Osteocyte (in vitro differentiated cells): ENCODE results near the gene APOBEC2. TPM values are rescaled to one million over a fixed set of nuclear protein-coding genes. Genes with fewer than 3 reads are reported as not detected.

ENCODE experiments used
- DNase-seq: peaks from one replicate; pipeline ENCODE4 v3.0.0; 2021; ENCODE audit warnings: mixed read lengths; ENCODE audit not compliant: unreplicated experiment; ENCODE audit errors: extremely low spot score
- H3K27ac Mint-ChIP-seq: one replicate; pipeline ENCODE4 v1.8.0; 2021; ENCODE audit warnings: mild to moderate bottlenecking, mixed read lengths; ENCODE audit not compliant: unreplicated experiment
- H3K27me3 Mint-ChIP-seq: one replicate; pipeline ENCODE4 v1.8.0; 2021; ENCODE audit warnings: mixed read lengths; ENCODE audit not compliant: unreplicated experiment
- H3K36me3 Mint-ChIP-seq: one replicate; pipeline ENCODE4 v1.8.0; 2021; ENCODE audit warnings: mixed read lengths; ENCODE audit not compliant: unreplicated experiment
- H3K4me1 Mint-ChIP-seq: one replicate; pipeline ENCODE4 v1.8.0; 2021; ENCODE audit warnings: mixed read lengths; ENCODE audit not compliant: unreplicated experiment
- H3K4me3 Mint-ChIP-seq: one replicate; pipeline ENCODE4 v1.8.0; 2021; ENCODE audit warnings: mild to moderate bottlenecking, moderate library complexity, mixed read lengths; ENCODE audit not compliant: unreplicated experiment
- H3K9me3 Mint-ChIP-seq: one replicate; pipeline ENCODE4 v1.8.0; 2021; ENCODE audit warnings: mixed read lengths; ENCODE audit not compliant: unreplicated experiment
- total RNA-seq: library from RNA; stranded (reverse); gene quantifications from 2 replicates; pipeline ENCODE4 v1.2.1, GENCODE V29; 2021
- TF ChIP-seq, protein P1 (sequence below): fragments of 200-600 bp; sonication (generic); IDR thresholded peaks from 2 replicates; pipeline ENCODE4 v1.5.0; 2021; ENCODE audit warnings: antibody characterized with exemption, mild to moderate bottlenecking, moderate library complexity

APOBEC2 gene
- total RNA-seq, 1 donor from 2014 or later: not detected

GRCh38 chr6:41059556-41059955, 6.6 kb downstream of the APOBEC2 start:
- Mint-ChIP-seq H3K4me3 (no peak overlapping the region), H3K27me3 (no peaks in the 10 kb centered on the region), H3K36me3 (peaks cover 10% of the 10 kb centered on the region), H3K4me1 (peaks cover 10% of the 10 kb centered on the region), H3K9me3 (no peaks in the 10 kb centered on the region), H3K27ac (no peak overlapping the region)
- TF ChIP-seq, protein P1, sequence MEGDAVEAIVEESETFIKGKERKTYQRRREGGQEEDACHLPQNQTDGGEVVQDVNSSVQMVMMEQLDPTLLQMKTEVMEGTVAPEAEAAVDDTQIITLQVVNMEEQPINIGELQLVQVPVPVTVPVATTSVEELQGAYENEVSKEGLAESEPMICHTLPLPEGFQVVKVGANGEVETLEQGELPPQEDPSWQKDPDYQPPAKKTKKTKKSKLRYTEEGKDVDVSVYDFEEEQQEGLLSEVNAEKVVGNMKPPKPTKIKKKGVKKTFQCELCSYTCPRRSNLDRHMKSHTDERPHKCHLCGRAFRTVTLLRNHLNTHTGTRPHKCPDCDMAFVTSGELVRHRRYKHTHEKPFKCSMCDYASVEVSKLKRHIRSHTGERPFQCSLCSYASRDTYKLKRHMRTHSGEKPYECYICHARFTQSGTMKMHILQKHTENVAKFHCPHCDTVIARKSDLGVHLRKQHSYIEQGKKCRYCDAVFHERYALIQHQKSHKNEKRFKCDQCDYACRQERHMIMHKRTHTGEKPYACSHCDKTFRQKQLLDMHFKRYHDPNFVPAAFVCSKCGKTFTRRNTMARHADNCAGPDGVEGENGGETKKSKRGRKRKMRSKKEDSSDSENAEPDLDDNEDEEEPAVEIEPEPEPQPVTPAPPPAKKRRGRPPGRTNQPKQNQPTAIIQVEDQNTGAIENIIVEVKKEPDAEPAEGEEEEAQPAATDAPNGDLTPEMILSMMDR: no peak
- no peak for DNase-seq

- Mint-ChIP-seq H3K4me3 (no peak overlapping the region), H3K36me3 (peaks cover 12% of the 10 kb centered on the region), H3K9me3 (no peaks in the 10 kb centered on the region), H3K27ac (no peak overlapping the region), H3K27me3 (no peaks in the 10 kb centered on the region), H3K4me1 (peaks cover 10% of the 10 kb centered on the region)
- TF ChIP-seq, protein P1: no peak
- no peak for DNase-seq
These were observed 8.3 kb downstream of the APOBEC2 start for GRCh38 chr6:41061196-41061726.

DNA sequence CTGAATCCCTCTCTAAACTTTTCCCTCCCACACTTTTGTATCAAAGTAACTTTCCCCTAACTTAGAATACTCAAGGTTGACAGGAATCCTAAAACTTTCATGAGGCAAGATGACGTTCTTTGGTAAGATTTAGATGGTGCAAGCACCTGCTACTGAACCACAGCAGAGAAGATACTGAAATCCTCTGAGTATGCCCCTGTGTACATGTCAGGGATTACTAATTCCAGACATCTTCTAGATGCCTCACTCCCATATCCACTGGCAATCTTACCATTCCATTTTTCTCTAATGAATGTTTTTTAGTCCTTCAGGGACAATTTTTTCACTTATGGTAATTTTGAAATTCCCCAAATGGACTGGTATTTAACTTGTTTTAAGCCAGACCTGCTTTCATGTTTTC, 9.1 kb downstream of the APOBEC2 start:
- H3K27ac Mint-ChIP-seq: no peak overlapping the region
- TF ChIP-seq, protein P1: no peak
- no peaks in the 10 kb centered on the region for H3K9me3 Mint-ChIP-seq
- H3K36me3 Mint-ChIP-seq: peaks cover 17% of the 10 kb centered on the region
- H3K27me3 Mint-ChIP-seq: no peaks in the 10 kb centered on the region
- no peak for DNase-seq
- no peak overlapping the region for H3K4me3 Mint-ChIP-seq
- H3K4me1 Mint-ChIP-seq: peaks cover 16% of the 10 kb centered on the region

GRCh38 chr6:41063884-41064285, 10.9 kb downstream of the APOBEC2 start:
- Mint-ChIP-seq H3K27me3 (no peaks in the 10 kb centered on the region), H3K9me3 (no peaks in the 10 kb centered on the region), H3K4me3 (no peak overlapping the region), H3K36me3 (peaks cover 17% of the 10 kb centered on the region), H3K4me1 (peaks cover 16% of the 10 kb centered on the region), H3K27ac (no peak overlapping the region)
- TF ChIP-seq, protein P1: no peak
- no peak for DNase-seq

- no peak for DNase-seq
- H3K27me3 Mint-ChIP-seq: no peaks in the 10 kb centered on the region
- H3K36me3 Mint-ChIP-seq: peaks cover 17% of the 10 kb centered on the region
- no peak overlapping the region for H3K4me3 Mint-ChIP-seq
- no peaks in the 10 kb centered on the region for H3K9me3 Mint-ChIP-seq
- TF ChIP-seq, protein P1: no peak
- peaks cover 10% of the 10 kb centered on the region for H3K4me1 Mint-ChIP-seq
- H3K27ac Mint-ChIP-seq: no peak overlapping the region
These were observed 11.8 kb downstream of the APOBEC2 start for GRCh38 chr6:41064841-41065240.
